Measurements from ENCODE around the gene PEF1.
A peak's percentile ranks its signal among the peaks of the same experiment; 100 is the strongest.

Gene PEF1

DNA sequence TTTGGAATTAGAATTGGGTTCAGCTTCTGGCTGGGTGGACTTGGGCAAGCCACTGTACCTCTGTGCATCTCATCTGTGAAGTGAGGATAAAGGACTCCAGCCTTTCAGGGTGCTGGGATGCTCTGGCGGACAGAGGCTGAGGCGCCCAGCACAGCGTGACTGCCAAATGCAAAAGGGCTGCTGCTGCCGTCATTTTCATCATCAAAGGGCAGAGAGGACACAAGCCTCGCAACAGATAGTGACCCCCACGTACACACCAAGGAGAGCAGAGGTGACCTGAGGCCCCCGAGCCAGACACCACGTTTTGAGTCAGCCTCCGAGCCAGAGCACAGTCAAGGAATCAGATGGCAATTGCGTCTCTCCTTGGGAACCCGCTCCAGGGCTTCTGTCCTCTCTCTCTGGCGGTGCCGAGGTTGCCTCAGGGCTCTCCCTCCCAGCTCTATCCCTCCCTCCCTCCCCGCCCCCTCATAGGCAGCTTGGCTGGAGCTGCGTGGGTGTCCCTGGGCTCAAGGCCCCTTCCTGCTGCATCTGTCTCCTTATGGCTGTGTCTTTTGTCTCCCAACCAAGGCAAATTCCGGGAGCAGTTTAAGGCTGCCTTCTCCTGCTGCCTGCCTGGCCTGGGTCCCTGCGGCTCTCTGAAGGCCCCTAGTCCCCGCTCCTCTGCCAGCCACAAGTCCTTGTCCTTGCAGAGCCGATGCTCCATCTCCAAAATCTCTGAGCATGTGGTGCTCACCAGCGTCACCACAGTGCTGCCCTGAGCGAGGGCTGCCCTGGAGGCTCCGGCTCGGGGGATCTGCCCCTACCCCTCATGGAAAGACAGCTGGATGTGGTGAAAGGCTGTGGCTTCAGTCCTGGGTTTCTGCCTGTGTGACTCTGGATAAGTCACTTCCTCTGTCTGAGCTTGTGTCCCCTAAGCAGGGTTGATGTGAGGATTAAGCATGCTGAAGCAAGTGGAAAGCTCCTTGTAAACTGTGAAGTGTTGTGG is 18.2 kb downstream of the PEF1 start:
- DNase-seq: peak; percentile 15

DNA sequence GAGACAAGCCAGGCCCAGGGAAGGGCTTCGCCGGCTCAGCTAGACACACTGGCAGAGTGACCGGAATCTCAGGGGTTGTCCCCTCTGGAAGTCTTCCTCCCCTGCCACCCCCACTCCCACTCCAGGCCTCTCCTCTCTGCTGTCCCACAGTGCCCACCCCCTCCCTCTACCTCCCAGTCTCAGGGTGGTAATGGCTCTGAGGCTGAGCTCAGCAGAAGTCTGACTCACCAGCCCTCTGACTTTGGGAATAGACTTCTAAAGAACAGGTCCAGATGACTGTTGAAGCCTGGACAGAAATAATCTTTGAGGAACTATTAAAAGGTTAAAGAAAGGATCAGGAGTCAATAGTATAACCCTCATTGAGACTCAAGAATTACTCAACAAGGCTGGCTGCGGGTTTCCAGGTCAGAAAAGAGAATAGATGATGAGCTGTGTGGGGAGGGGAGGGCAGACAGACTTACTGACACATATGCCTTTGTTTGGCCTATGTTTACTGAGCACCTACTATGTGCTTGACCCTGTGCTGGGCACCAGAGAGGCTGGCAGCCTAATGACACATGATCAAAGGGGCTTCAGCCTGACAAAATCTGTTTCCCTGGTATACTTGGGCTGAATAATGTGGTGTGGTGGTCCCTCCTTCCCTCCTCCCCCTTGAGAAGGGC is 19.0 kb downstream of the PEF1 start:
- no peak for DNase-seq

DNA sequence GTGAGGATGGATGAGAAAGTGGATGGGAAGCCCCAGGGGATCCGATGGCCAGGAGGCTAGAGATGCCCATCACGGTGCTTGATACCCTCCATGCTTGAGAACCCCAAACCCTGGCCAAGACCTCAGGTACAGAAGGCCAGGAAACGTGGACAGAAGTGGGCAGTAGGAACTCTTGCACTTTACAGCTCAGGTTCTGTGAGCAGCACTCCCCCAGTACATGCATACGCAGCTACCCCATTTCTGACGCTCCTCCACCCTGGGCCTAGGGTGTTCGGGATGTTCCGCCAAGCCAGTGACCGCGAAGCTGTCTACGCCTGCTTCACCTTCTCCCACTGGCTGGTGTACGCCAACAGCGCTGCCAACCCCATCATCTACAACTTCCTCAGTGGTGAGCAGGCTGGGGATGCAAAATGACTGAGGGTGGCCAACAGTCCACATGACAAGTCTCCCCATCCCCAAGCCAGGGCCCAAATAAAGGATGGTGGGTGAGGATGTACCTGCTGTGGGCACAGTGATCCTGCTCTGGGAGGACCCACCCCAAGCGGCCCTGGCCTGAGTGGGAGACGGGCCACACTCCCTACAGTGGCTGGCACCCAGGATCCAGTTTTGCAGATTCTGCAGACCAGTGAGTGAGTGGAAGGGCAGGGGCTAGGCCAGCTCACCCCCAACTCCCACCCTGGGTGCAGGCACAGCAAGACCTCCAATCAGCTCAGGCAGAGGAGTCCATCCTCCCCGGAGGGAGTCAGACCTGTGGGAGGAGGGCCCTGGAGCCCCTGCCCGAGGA is 19.8 kb downstream of the PEF1 start:
- DNase-seq: no peak

DNA sequence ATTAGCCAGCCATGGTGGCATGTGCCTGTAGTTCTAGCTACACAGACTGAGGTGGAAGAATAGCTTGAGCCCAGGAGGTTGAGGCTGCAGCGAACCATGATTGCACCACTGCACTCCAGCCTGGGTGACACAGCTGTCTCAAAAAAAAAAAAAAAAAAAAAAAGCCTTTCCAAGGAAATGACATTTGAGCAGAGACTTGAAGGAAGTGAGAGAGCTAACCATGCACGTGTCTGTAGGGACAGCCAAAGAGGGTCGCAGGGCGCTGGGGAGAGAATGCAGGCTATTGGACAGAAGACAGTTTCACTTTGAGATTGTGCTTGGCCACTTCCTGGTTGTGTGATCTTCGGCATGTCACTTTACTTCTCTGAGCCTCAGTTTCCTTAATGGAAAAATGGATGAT is 20.4 kb downstream of the PEF1 start:
- no peak for DNase-seq

DNA sequence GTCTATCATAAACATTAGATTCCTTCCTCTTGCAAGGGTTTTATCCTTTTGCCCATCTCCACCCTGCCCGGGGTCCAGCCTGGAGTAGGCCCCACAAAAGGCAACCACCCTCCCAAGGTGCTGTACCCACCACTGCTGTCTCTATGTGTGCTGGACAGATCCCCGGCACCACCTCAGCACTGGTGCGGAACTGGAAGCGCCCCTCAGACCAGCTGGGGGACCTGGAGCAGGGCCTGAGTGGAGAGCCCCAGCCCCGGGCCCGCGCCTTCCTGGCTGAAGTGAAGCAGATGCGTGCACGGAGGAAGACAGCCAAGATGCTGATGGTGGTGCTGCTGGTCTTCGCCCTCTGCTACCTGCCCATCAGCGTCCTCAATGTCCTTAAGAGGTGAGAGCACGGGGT is 21.3 kb downstream of the PEF1 start:
- DNase-seq: no peak

DNA sequence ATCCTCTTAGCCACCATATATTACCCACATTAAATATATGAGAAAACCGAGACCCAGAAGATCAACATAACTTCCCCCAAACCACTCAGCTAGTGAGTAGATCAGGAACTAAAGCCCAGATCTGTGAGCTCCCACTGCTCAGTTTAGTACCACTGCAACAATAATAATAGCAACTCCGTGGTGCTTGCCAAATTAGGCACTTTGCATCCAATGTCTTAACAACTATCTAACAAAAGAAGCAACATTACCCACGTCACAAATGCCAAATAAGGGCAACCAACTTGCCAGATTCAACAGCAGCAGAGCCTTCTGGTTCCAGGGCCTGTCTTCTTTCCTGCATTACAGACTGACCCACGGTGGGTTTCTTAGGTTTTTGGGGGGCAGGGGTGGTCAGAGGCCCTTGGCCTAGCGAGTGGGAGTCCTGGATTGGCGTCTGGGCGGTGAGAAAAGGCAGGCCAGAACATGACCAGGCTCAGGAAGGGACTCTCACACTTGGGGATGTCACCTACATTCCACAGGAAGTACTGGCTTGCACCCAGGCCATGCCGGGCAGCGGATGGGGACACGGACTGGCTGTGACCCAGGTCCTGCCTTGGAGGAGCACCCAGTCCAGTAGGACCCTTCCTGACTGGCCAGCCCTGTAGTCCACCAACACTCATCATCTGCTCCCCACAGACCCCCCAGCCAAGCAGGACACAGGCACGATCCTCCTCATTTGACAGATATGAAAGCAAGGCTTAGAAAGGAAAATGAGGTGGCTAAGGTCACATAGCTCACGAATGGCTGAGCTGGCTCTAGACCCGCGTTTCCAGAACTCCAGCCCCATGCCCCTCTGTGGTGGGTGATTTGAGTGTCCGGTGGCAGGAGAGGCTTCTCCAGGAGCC is 22.6 kb downstream of the PEF1 start:
- DNase-seq: no peak

DNA sequence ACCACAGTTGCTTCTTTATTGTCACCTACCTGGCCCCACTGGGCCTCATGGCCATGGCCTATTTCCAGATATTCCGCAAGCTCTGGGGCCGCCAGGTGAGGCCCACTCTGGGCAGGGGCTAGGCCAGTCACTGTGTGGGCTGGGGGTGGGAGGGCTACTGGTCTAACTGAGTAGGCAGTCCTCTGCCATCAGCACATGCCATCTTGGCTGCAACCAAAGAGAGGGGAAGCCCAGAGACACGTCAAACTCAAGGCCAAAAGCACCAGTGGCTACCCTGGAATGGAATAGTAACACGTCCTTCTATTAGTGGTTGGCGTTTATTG is 23.2 kb downstream of the PEF1 start:
- no peak for DNase-seq

DNA sequence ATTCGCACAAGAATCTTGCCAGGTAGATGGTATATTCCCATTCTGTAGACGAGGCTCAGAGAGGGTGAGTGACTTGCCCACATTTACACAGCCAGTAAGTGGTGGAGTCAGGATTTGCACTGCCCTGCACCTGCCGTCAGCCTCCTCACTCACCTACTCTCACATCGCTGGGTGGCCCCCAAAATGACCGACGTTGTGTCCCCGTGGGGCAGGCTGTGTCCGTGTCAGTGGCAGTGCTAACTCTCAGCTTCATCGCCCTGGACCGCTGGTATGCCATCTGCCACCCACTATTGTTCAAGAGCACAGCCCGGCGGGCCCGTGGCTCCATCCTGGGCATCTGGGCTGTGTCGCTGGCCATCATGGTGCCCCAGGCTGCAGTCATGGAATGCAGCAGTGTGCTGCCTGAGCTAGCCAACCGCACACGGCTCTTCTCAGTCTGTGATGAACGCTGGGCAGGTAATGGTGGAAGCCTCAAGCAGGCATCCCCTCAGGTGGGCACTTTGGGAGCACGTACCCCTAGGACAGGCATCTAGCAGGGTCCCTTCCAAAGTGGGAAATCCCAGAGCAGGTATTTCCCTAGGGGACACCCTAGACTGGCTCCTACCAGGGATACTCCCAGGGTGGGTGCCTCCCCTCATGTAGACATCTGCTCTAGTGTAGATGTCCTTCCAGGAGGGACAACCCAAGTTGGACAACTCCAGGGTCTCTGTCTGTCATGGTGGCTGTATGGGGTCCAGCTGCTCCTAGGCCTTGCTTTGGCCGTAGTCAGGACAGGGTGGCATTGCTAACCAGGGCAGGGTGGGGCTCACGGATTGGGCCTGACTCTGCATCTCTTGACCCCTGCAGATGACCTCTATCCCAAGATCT is 23.8 kb downstream of the PEF1 start:
- DNase-seq: no peak

DNA sequence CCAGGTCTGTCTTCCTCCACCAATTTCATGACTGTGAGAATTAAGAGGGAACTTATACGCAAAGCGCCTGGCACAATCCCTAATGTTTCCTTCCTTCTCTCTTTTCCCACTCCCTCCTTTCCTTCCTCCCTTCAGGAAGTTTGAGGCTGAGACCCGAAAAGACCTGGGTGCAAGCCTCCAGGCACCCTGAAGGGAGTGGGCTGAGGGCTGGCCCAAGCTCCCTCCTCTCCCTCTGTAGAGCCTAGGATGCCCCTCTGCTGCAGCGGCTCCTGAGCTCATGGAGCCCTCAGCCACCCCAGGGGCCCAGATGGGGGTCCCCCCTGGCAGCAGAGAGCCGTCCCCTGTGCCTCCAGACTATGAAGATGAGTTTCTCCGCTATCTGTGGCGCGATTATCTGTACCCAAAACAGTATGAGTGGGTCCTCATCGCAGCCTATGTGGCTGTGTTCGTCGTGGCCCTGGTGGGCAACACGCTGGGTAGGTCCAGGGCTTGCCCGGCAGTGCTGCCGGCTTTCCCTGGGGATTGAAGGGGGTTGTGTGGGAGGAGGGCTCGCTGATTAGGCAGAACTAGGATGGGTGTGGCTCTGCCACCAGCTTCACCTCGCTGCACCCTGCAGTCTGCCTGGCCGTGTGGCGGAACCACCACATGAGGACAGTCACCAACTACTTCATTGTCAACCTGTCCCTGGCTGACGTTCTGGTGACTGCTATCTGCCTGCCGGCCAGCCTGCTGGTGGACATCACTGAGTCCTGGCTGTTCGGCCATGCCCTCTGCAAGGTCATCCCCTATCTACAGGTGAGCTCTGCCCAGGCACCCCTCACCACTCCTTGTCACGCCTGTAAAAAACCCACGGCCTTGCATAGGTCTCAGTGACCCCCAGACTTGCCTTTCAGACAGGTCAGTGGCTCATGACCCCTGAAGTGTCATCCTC is 25.5 kb downstream of the PEF1 start:
- DNase-seq: no peak

DNA sequence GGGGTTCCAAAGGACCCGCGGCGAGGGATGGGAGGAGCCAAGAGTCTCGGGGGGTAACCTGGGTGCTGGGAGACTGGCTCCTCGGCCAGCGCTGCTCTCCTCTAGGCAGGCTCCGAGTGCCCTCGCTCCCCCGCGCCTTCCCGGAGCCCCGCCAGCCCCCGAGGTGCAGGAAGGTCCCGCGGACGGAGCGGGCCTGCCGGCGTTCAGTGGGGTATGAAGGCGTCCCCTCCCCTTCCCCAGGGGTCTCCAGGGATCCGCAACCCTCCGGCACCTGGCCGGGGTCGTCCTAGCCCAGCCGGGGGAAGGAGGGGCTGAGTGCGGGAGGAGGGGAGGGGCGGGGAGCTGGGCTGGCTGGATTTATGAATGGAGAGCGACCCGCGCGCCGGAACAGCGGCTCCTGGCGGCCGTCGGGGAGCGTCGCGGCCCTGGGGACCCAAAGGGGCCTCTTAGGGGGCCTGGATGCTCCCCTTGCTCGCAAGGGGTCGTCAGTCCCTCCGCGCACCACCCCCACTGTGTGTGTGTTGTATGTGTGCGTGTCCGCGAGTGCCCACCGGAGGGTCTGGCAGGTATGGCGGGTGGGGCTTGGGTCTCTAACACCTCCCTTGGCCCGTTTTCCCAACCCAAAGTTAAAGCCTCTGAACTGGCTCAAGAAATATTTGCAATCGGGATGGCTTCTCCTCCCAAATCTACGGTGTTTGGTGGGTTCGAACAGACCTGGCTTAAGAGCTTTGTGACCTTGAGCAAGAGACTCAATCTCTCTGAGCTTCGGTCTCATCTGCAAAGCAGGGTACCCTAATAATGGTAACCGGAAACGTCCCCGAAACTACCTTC is 26.5 kb downstream of the PEF1 start:
- DNase-seq: peak; percentile 67

DNA sequence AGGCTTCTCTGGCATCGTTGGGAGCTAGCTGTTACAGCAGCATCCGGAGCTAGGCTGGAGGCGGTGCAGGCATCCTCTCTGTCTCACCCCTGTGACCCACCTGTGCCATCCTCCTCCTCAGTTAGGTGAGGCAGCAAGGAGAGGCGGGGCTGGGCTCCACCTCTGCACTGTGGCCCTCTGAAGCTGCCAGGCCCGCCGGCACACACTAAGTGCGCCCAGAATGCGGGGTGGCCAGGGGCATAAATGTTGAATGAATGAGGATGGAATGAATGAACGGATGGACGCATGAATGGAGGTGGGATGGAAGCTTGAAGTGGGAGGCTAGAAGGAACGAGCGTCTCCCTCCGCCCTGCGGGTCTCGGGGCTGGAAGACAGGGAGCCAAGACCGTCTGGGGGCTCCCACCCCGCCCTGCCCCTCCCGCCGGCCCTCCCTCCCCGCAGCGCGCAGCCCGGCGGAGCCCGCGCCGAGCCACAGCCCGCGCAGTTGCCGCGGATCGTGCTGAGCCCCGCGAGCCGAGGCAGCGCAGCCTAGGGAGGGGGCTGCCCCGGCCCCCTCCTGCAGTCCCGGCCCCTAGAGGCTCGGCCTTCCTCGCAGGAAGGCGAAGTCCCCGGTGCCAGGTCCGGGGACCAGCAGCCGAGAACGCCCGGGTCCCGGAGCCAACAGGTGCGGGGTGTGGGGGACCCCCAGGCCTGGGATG is 27.3 kb downstream of the PEF1 start, which contains the start of gene HCRTR1:
HCRTR1 (plus strand) TSS at position 472 of the 698 bp plus-strand sequence. CDS start 1,504 bp downstream, outside the sequence.
- no peak for DNase-seq

DNA sequence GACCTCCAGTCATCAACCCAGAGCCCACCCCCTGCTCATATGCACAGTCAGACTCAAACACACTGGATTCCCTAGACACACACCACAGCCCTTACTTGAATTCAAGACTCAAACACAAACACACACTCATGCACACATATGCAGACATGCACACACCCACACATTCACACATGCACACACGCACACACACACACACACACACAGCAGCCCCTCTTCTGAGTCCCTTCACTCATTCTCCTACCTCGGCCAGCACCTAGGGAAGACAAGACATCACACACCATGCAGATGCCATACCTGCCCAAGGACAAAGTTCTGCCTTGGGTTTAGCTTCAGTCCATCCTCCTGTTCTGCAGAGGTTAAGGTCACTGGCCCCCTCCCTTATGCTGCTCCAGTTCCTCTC is 28.7 kb downstream of the PEF1 start:
- no peak for DNase-seq

DNA sequence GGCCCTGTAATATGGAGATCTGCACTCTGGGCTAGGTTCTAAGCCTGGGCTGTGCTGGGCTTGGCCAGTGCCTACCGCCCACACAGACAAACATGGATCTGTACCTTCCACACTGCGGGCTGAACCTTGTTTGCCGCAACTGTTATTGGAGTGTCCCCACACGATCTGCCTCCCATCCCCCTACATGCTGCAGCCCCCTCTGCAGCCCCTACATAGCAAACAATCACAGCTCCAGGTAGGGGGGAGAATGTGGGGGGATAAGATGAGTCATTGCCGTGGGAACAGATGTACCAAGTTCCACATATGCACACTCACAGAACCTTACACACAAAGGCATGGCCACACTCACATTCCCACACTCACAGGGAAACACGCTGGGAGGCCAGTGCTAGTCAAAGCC is 29.3 kb downstream of the PEF1 start:
- no peak for DNase-seq

DNA sequence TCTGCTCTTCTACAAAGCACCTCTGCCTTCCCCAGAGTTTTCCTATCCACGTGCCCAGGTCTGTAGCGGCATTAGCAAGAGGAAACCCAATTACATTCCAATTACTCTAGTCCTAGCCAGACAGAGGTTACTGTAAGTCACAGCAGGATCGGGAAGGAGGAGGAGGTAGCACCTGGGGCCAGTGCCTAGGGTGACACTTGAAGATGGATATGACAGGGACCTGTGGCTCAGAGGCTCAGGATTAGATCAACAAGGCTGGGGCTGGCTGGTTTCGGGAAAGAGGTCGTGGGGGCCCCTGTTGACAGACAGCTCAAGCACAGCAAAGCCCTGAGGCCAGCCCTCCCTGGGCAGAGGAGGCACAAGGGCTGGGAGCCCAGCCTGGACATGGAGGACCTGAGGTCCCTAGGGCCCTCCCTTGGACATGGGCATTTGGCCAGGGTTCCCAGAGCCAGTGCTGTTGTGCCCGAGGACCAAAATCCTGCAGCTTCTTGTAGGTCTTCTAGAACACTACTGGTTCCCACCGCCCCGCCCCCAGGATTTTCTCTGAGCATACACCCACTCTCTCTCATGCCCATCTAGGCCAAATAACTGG is 30.2 kb downstream of the PEF1 start:
- DNase-seq: no peak

DNA sequence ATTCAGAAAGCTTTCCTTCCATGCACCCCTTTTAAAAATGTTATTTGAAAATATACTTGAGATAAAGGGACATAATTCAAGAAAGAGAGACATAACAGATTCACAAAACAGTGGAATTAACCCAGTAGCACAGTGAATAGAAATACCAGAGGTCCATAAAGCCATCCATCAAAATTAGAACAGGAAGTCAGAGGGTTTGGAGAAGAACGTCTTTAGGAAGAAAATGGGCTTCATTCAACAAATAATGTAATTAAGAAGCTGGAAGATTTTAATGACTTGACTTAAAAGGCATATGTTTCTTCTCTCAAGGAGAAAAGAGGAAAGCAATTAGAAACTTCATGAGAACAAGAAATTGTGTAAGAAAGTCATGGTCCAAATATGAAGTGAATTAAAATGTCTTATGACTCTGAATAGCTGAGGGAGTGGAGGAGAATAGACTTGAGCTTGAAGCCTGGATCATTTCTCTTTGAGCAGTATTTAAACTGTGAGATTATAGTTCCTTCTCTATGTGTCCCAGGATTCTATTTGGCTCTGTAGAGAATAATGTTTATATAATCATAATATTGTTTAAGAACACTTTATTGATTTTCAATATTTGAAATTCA is 35.1 kb downstream of the PEF1 start:
- no peak for DNase-seq

DNA sequence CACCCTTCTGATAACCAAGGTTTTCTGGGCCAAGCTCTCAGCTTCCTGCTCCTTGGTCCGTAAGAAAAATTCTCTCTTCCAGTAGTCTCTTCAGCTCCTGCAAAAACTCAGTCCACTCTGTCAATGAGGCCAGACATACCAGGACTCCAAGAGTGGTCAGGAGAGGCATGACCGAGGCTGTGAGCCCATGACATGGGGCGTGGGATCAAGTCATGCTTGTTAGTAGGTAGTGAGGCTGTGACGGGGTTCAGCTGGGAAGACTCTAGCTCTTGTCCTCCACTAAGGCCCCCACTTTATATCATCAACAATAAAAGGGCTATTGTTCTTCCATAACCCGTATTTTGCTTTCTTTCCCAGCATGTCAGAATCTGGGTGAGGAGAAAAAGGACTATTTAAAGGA is 37.3 kb downstream of the PEF1 start:
- no peak for DNase-seq

DNA sequence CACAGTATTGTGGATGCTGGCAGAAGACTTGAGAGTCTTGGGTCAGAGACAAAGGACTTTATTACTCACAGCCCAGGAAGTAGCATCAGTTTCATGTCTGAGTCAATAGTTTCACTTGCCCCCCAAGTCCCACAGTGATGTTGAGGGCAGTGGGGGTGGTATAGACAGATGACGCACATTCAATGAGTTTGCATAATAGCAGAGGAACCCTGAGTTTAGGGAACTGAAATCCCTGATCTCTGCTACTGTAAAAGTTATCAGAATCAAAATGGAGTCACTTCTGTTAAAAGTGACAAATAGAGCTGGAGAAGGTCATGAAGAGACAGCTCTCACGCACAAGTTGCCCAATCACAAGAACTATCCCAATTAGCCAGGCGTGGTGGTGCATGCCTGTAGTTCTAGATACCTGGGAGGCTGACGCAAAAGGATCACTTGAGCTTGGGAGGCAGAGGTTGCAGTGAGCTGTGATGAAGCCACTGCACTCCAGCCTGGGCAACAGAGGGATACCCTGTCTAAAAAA is 38.7 kb downstream of the PEF1 start:
- peak; percentile 23 for DNase-seq

DNA sequence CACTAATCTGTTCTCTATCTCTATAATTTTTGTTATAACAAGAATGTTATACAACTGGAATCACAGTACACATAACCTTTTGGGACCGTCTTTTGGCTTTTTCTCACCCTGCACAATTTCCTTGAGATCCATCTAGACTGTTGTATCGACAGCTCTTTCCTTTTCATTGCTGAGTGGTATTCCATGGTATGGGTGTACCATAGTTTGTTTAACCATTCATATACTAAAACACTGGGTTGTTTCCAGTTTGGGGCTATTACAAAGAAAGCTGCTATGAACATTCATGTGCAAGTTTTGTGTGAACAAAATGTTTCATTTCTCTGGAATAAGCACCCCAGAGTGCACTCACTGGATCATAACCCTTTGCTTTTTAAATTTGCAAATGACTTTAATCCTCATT is 42.6 kb downstream of the PEF1 start:
- no peak for DNase-seq
